Stomach (tissue), 19 donors: Measurements from ENCODE around the gene PGA4. TPM values are rescaled to one million over a fixed set of nuclear protein-coding genes. Genes with fewer than 3 reads are reported as not detected.
"Not testable (repeated sequence)": the region's sequence is repeated elsewhere in the genome, so short reads cannot be mapped to it uniquely, and the experiment has no call there.

ENCODE experiments used
- DNase-seq, 2 donors: peaks; one replicate each; pipeline versions ENCODE4 v3.0.0 to v3.0.0-alpha.2; 2013 to 2019
- H3K27ac ChIP-seq, 5 donors: fragments of 200-600 bp in 4 of 5; sonication (generic) in 4 of 5; one replicate each; pipeline ENCODE4 v1.5.1; 2013 to 2019; ENCODE audit warnings: mild to moderate bottlenecking in 1 of 5, moderate library complexity in 1 of 5
- H3K27me3 ChIP-seq, 3 donors: fragments of 200-600 bp; sonication (generic); one replicate each; pipeline ENCODE4 v1.5.1; 2017 to 2019; ENCODE audit warnings: mixed run types in 1 of 3
- H3K36me3 ChIP-seq, 4 donors: fragments of 200-600 bp; sonication (generic); 1 replicate in 3 of 4; 2 replicates in 1 of 4; pipeline ENCODE4 v1.5.1; 2016 to 2019
- H3K4me1 ChIP-seq, 4 donors: fragments of 200-600 bp; sonication (generic); one replicate each; pipeline ENCODE4 v1.5.1; 2016 to 2019
- H3K4me3 ChIP-seq, 4 donors: fragments of 200-600 bp; sonication (generic) in 3 of 4; one replicate each; pipeline ENCODE4 v1.5.1; 2016 to 2019; ENCODE audit warnings: mild to moderate bottlenecking in 1 of 4
- H3K9me3 ChIP-seq, 4 donors: fragments of 200-600 bp; sonication (generic); one replicate each; pipeline ENCODE4 v1.5.1; 2016 to 2019
- EP300 ChIP-seq: sonication (generic); formaldehyde crosslinking; IDR thresholded peaks from one replicate; pipeline ENCODE4 v1.6.1; 2017; ENCODE audit warnings: antibody characterized with exemption
- POLR2A ChIP-seq, 4 donors: fragments of 450-650 bp; IDR thresholded peaks; one replicate each; pipeline ENCODE4 v1.6.1; 2016; ENCODE audit warnings: antibody characterized with exemption in 4 of 4, control low read depth in 2 of 4, mild to moderate bottlenecking in 1 of 4, moderate library complexity in 1 of 4
- POLR2AphosphoS5 ChIP-seq, 3 donors: sonication (generic); formaldehyde crosslinking; IDR thresholded peaks; one replicate each; pipeline ENCODE4 v1.6.1; 2016; ENCODE audit warnings: antibody characterized with exemption in 3 of 3
- WGBS, 5 donors: extraction: QIAGEN DNeasy Blood & Tissue Kit in 3 of 5; methylation state at CpG; one replicate each; pipeline versions ENCODE4 v1.1.5 to v1.1.7; 2013 to 2018; 5-methylcytosine and 5-hydroxymethylcytosine counted together
- intact Hi-C: fragments of 100-400 bp; cut with DNase I; formaldehyde crosslinking; loops from one replicate; pipeline ENCODE4 v1.15.1; 2023; ENCODE audit warnings: low total_unique reads
- long read RNA-seq, 10 donors: transcript quantifications; one replicate each; lab custom pipeline, GENCODE V29; 2026
- polyA plus RNA-seq, 3 donors: library from polyadenylated mRNA; stranded (reverse); fragments of 200-250 nt; gene quantifications; one replicate each; pipeline ENCODE4 v1.2.3, GENCODE V29; 2013
- total RNA-seq, 5 donors: library from RNA; depleted of rRNA; stranded (reverse); fragments of >200 nt; gene quantifications; one replicate each; pipeline versions ENCODE4 v1.1.0 to v1.2.3, GENCODE V29; 2014 to 2016
- TF ChIP-seq, protein P1 (sequence below), 7 experiments: fragments of 450-650 bp in 4 of 7; fragments of 200-600 bp in 3 of 7; sonication (generic) in 3 of 7; IDR thresholded peaks; one replicate each; pipeline ENCODE4 v1.5.1; 2016 to 2019; ENCODE audit warnings: antibody characterized with exemption in 7 of 7, control low read depth in 2 of 7, mild to moderate bottlenecking in 1 of 7
- donor health status: healthy with polysubstance abuse.
- donor health status: Bipolar disorder and iron deficiency.
- donor health status: healthy.

The PGA4 gene
- over 10,000 TPM in 2 of 5 donors, 1,000 to 10,000 TPM in 1, 100 to 1,000 TPM in 2; 386 to 107,207 (median 2,421) TPM for total RNA-seq
- over 10,000 TPM; 17,534 to 25,788 (median 19,705) TPM for polyA plus RNA-seq
- long read RNA-seq, donor 1, partial matches to known transcripts, result 0 of 2 reads
- long read RNA-seq, donor 1, other reads (novel, unspliced or antisense), result 0 of 2 reads
- long read RNA-seq, donor 2, result 0 reads
- long read RNA-seq, donor 3, transcript PGA4-208 (1 exons, 3,318 nt), result major isoform, 5 of 11 reads
- long read RNA-seq, donor 3, partial matches to known transcripts, result 0 of 11 reads
- long read RNA-seq, donor 3, other reads (novel, unspliced or antisense), result 0 of 11 reads
- long read RNA-seq, donor 4, result 0 reads
- long read RNA-seq, donor 5, transcript PGA4-201 (9 exons, 1,748 nt), result major isoform, 5 of 8 reads
- long read RNA-seq, donor 5, partial matches to known transcripts, result 0 of 8 reads
- long read RNA-seq, donor 5, other reads (novel, unspliced or antisense), result 0 of 8 reads
- long read RNA-seq, donor 6, transcript PGA4-201 (9 exons, 1,748 nt), result major isoform, 16 of 18 reads
- long read RNA-seq, donor 6, partial matches to known transcripts, result 0 of 18 reads
- long read RNA-seq, donor 6, other reads (novel, unspliced or antisense), result 0 of 18 reads
- long read RNA-seq, donor 7, partial matches to known transcripts, result 0 of 2 reads
- long read RNA-seq, donor 7, other reads (novel, unspliced or antisense), result 0 of 2 reads
- long read RNA-seq, donor 8, transcript PGA4-208 (1 exons, 3,318 nt), result minor isoform, 5 of 24 reads
- long read RNA-seq, donor 8, transcript PGA4-201 (9 exons, 1,748 nt), result major isoform, 15 of 24 reads
- long read RNA-seq, donor 8, partial matches to known transcripts, result 0 of 24 reads
- long read RNA-seq, donor 8, other reads (novel, unspliced or antisense), result 0 of 24 reads
- long read RNA-seq, donor 9, transcript PGA4-201 (9 exons, 1,748 nt), result minor isoform, 5 of 20 reads
- long read RNA-seq, donor 9, transcript PGA4-208 (1 exons, 3,318 nt), result major isoform, 10 of 20 reads
- long read RNA-seq, donor 9, partial matches to known transcripts, result 0 of 20 reads
- long read RNA-seq, donor 9, other reads (novel, unspliced or antisense), result 0 of 20 reads
- long read RNA-seq, donor 10, result 0 reads

DNA sequence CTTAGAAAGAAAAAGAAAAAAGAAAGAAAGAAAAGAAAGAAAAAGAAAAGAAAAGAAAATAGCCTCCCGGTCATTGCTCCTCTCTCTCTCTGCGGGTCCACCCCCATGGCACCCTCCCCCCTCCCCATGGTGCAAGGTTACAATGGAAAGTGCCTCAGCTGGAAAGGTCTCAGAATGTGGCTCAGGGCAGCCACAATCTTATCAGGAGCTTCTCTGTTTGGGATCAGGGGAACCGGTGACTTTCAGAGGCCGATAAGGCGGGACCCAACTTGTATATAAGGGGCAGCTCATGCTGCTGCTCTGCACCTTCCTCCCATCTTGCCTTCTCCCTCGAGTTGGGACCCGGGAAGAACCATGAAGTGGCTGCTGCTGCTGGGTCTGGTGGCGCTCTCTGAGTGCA is at the start of gene PGA4:
PGA4 (plus strand) TSS at position 301 of the 400 bp plus-strand sequence; CDS start at position 355, 54 bp downstream.
- intact Hi-C loops, H3K4me3 ChIP-seq, H3K4me1 ChIP-seq, H3K27me3 ChIP-seq, DNase-seq, H3K27ac ChIP-seq, H3K9me3 ChIP-seq, H3K36me3 ChIP-seq: not testable (repeated sequence)
- WGBS, 5 donors, result no CpG with 5 or more reads among the region's 8 CpGs

DNA sequence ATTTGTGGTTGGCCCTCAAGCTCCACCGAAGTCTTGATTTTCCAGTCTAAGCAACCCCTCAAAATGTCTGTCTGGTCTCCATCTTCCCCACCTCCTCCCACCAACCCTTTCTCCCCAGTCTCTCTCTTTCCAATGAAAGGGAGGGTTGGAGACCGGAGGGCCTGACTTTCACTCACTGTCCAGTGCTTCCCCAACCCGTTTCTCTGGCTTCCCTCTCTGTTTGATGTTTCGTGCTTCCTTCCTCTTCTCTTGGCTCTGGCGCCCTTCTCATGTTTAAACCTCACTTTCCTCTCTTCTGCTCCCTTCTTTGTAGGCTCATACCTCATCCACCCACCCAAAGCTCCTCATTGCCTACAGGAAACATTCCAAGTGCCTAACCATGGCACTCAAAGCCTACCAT is 49.8 kb upstream of the PGA4 start:
- intact Hi-C loops, result no loop called here
- no peak overlapping the region for H3K4me3 ChIP-seq
- WGBS, 5 donors, result 35 to 48% (median 41%) methylated on average over 5 of the region's 5 CpGs
- no peaks in the 10 kb centered on the region for H3K9me3 ChIP-seq
- H3K36me3 ChIP-seq, result no peaks in the 10 kb centered on the region
- DNase-seq, result peak in 1 of 2 donors; percentile 20
- TF ChIP-seq POLR2A (IDR thresholded peaks at IDR 0.05) (no peak), POLR2AphosphoS5 (IDR thresholded peaks at IDR 0.05) (no peak), EP300 (no peak)
- TF ChIP-seq, protein P1, sequence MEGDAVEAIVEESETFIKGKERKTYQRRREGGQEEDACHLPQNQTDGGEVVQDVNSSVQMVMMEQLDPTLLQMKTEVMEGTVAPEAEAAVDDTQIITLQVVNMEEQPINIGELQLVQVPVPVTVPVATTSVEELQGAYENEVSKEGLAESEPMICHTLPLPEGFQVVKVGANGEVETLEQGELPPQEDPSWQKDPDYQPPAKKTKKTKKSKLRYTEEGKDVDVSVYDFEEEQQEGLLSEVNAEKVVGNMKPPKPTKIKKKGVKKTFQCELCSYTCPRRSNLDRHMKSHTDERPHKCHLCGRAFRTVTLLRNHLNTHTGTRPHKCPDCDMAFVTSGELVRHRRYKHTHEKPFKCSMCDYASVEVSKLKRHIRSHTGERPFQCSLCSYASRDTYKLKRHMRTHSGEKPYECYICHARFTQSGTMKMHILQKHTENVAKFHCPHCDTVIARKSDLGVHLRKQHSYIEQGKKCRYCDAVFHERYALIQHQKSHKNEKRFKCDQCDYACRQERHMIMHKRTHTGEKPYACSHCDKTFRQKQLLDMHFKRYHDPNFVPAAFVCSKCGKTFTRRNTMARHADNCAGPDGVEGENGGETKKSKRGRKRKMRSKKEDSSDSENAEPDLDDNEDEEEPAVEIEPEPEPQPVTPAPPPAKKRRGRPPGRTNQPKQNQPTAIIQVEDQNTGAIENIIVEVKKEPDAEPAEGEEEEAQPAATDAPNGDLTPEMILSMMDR (IDR thresholded peaks at IDR 0.05), result no peak
- H3K27ac ChIP-seq, result peak overlapping the region; percentile 65 to 90 (median 82)
- H3K4me1 ChIP-seq, result peaks cover 16 to 61% (median 34%) of the 10 kb centered on the region in 4 donors
- H3K27me3 ChIP-seq, result no peaks in the 10 kb centered on the region

DNA sequence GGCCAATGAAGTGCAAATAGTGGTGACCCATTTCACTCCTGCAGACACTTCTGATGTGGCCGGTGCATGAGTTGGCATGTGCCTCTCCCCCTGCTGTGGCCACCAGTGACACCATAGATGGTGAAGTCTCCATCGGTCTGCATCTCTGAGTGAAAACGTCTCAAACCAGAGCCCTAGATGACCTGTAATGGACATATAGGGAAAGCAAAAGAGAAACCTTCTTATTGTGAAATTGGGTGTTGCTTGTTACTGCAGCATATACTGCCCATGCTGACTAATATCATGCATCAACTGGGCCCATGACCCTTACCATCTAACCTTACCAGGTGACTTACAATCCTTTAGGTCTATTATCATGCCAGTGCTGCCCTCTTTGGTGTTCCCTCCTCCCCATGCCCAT is 49.3 kb upstream of the PGA4 start:
- Histone ChIP-seq H3K4me1 (peaks cover 16 to 56% (median 34%) of the 10 kb centered on the region in 4 donors), H3K4me3 (no peak overlapping the region), H3K9me3 (no peaks in the 10 kb centered on the region), H3K36me3 (no peaks in the 10 kb centered on the region), H3K27me3 (no peaks in the 10 kb centered on the region), H3K27ac (peak overlapping the region; percentile 65 to 90 (median 82))
- WGBS, 5 donors, result 88 to 97% (median 92%) methylated on average over 3 of the region's 3 CpGs
- peak in 1 of 2 donors; percentile 11 for DNase-seq
- intact Hi-C loops, result no loop called here
- TF ChIP-seq, protein P1 (IDR thresholded peaks at IDR 0.05), result no peak
- TF ChIP-seq POLR2AphosphoS5 (IDR thresholded peaks at IDR 0.05) (no peak), POLR2A (IDR thresholded peaks at IDR 0.05) (no peak), EP300 (no peak)

GRCh38 chr11:61173456-61173855 is 48.7 kb upstream of the PGA4 start:
- Histone ChIP-seq H3K4me1 (peaks cover 16 to 50% (median 34%) of the 10 kb centered on the region in 4 donors), H3K27ac (peak overlapping the region; percentile 65 to 90 (median 82)), H3K9me3 (no peaks in the 10 kb centered on the region), H3K27me3 (no peaks in the 10 kb centered on the region), H3K36me3 (no peaks in the 10 kb centered on the region), H3K4me3 (no peak overlapping the region)
- TF ChIP-seq EP300 (no peak), POLR2AphosphoS5 (IDR thresholded peaks at IDR 0.05) (peak in 1 of 3 donors; percentile 50), POLR2A (IDR thresholded peaks at IDR 0.05) (no peak)
- TF ChIP-seq, protein P1 (IDR thresholded peaks at IDR 0.05), result peak in 3 of 7 experiments; percentile 11 to 48 (median 25)
- intact Hi-C loops, result no loop called here
- WGBS, 5 donors, result 44 to 69% (median 54%) methylated on average over 4 of the region's 4 CpGs
- peak in 1 of 2 donors; percentile 49 for DNase-seq
